Measurements from ENCODE around the gene SUDS3. TPM values are rescaled to one million over a fixed set of nuclear protein-coding genes. Genes with fewer than 3 reads are reported as not detected.

SUDS3 gene
- total RNA-seq, 1 donor from 2014 or later, result 42.1 TPM

DNA sequence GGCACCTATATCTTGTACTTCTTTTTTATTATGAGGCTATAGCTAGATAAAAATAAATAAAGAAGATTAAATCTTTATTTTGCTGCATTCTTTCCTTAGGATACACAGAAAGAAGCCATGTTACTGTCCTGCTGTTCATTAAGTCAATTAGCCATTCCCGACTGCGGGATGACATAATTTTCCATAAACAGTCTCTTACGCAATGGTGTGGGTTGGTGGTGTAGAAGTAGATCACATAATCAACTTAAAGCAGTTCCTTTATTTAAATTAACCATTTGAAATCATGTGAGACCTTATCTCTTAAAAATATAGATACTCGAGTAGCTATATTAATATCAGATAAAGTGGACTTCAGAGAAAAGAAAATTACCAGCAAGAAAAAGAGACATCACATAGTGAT is 43.8 kb upstream of the SUDS3 start:
- Mint-ChIP-seq H3K9me3 (no peaks in the 10 kb centered on the region), H3K36me3 (no peaks in the 10 kb centered on the region), H3K27me3 (no peaks in the 10 kb centered on the region), H3K4me1 (ENCODE audit: unreplicated experiment) (peaks cover 4% of the 10 kb centered on the region), H3K27ac (no peak overlapping the region), H3K4me3 (no peak overlapping the region)
- TF ChIP-seq, protein P1, sequence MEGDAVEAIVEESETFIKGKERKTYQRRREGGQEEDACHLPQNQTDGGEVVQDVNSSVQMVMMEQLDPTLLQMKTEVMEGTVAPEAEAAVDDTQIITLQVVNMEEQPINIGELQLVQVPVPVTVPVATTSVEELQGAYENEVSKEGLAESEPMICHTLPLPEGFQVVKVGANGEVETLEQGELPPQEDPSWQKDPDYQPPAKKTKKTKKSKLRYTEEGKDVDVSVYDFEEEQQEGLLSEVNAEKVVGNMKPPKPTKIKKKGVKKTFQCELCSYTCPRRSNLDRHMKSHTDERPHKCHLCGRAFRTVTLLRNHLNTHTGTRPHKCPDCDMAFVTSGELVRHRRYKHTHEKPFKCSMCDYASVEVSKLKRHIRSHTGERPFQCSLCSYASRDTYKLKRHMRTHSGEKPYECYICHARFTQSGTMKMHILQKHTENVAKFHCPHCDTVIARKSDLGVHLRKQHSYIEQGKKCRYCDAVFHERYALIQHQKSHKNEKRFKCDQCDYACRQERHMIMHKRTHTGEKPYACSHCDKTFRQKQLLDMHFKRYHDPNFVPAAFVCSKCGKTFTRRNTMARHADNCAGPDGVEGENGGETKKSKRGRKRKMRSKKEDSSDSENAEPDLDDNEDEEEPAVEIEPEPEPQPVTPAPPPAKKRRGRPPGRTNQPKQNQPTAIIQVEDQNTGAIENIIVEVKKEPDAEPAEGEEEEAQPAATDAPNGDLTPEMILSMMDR (conservative IDR thresholded peaks at IDR 0.05), result no peak
- DNase-seq (ENCODE audit: extremely low spot score, unreplicated experiment), result no peak

DNA sequence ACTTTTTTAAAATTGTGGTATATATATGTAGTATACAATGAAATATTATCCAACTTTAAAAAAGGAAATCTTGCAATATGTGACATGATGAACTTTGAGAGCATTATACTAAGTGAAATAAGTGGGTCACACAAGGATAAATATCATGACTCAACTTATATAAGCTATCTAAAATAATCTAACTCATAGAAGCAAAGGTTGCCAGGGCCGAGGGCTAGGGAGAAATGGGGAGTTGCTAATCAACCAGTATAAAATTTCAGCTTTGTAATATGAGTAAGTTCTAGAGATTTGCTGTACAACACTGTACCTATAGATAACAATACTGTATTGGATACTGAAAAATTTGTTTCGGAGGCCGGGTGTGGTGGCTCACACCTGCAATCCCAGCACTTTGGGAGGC is 42.1 kb upstream of the SUDS3 start:
- Mint-ChIP-seq H3K4me1 (ENCODE audit: unreplicated experiment) (no peaks in the 10 kb centered on the region), H3K4me3 (no peak overlapping the region), H3K9me3 (no peaks in the 10 kb centered on the region), H3K36me3 (no peaks in the 10 kb centered on the region), H3K27me3 (no peaks in the 10 kb centered on the region), H3K27ac (no peak overlapping the region)
- TF ChIP-seq, protein P1 (conservative IDR thresholded peaks at IDR 0.05), result no peak
- no peak for DNase-seq (ENCODE audit: extremely low spot score, unreplicated experiment)

- DNase-seq (ENCODE audit: extremely low spot score, unreplicated experiment), result no peak
- Mint-ChIP-seq H3K27ac (no peak overlapping the region), H3K27me3 (no peaks in the 10 kb centered on the region), H3K36me3 (no peaks in the 10 kb centered on the region), H3K4me1 (ENCODE audit: unreplicated experiment) (no peaks in the 10 kb centered on the region), H3K4me3 (no peak overlapping the region), H3K9me3 (no peaks in the 10 kb centered on the region)
- TF ChIP-seq, protein P1 (conservative IDR thresholded peaks at IDR 0.05), result no peak
Measured at GRCh38 chr12:118334939-118335567, 41.3 kb upstream of the SUDS3 start.

- TF ChIP-seq, protein P1 (conservative IDR thresholded peaks at IDR 0.05), result no peak
Measured at GRCh38 chr12:118336123-118336522, 40.2 kb upstream of the SUDS3 start.

GRCh38 chr12:118337194-118337838 is 39.0 kb upstream of the SUDS3 start:
- no peak overlapping the region for H3K4me3 Mint-ChIP-seq
- no peak overlapping the region for H3K27ac Mint-ChIP-seq
- no peaks in the 10 kb centered on the region for H3K4me1 Mint-ChIP-seq (ENCODE audit: unreplicated experiment)
- no peak for DNase-seq (ENCODE audit: extremely low spot score, unreplicated experiment)
- H3K36me3 Mint-ChIP-seq, result no peaks in the 10 kb centered on the region
- H3K9me3 Mint-ChIP-seq, result no peaks in the 10 kb centered on the region
- TF ChIP-seq, protein P1 (conservative IDR thresholded peaks at IDR 0.05), result no peak
- no peaks in the 10 kb centered on the region for H3K27me3 Mint-ChIP-seq

More at GRCh38 chr12:118336123-118336522, 40.2 kb upstream of the SUDS3 start:
- Mint-ChIP-seq H3K27me3 (no peaks in the 10 kb centered on the region), H3K4me1 (ENCODE audit: unreplicated experiment) (no peaks in the 10 kb centered on the region), H3K27ac (no peak overlapping the region), H3K36me3 (no peaks in the 10 kb centered on the region), H3K9me3 (no peaks in the 10 kb centered on the region), H3K4me3 (no peak overlapping the region)
- no peak for DNase-seq (ENCODE audit: extremely low spot score, unreplicated experiment)
